ENCODE data around the gene STX16.

Gene STX16

GRCh38 chr20:58650776-58651558 lies at the start of gene STX16:
Gene STX16 (plus strand): TSS chr20:58651283. CDS start chr20:58652007, 724 bp downstream.
- peak; percentile 88 for DNase-seq

- DNase-seq = no peak
These were observed 49.0 kb upstream of the STX16 start for GRCh38 chr20:58602124-58602523.

GRCh38 chr20:58603721-58604120 lies 47.4 kb upstream of the STX16 start:
- no peak for DNase-seq

- no peak for DNase-seq
These were observed 46.8 kb upstream of the STX16 start for GRCh38 chr20:58604128-58604881.

- no peak for DNase-seq
These were observed 45.6 kb upstream of the STX16 start for GRCh38 chr20:58605292-58606065.

GRCh38 chr20:58606184-58606583 lies 44.9 kb upstream of the STX16 start:
- no peak for DNase-seq

GRCh38 chr20:58608096-58608840 lies 42.8 kb upstream of the STX16 start:
- no peak for DNase-seq

GRCh38 chr20:58609026-58609425 lies 42.1 kb upstream of the STX16 start:
- DNase-seq = no peak

GRCh38 chr20:58610071-58610800 lies 40.8 kb upstream of the STX16 start:
- no peak for DNase-seq

GRCh38 chr20:58610811-58611210 lies 40.3 kb upstream of the STX16 start:
- DNase-seq = no peak

GRCh38 chr20:58611236-58612030 lies 39.6 kb upstream of the STX16 start:
- DNase-seq = no peak

- DNase-seq = no peak
These were observed 38.9 kb upstream of the STX16 start for GRCh38 chr20:58612121-58612691.

GRCh38 chr20:58613061-58613854 lies 37.8 kb upstream of the STX16 start:
- no peak for DNase-seq

GRCh38 chr20:58614366-58614765 lies 36.7 kb upstream of the STX16 start:
- no peak for DNase-seq

- DNase-seq = no peak
These were observed 35.9 kb upstream of the STX16 start for GRCh38 chr20:58614984-58615760.

- no peak for DNase-seq
These were observed 34.7 kb upstream of the STX16 start for GRCh38 chr20:58616411-58616810.

GRCh38 chr20:58617158-58617557 lies 33.9 kb upstream of the STX16 start:
- DNase-seq = no peak

GRCh38 chr20:58618351-58619076 lies 32.6 kb upstream of the STX16 start:
- DNase-seq = no peak

Data from activated naive CD4-positive, alpha-beta T cell treated with anti-CD3 and anti-CD28 coated beads, Interleukin-2, amount 50 U/mL, for 16 hours (primary cell).